T-helper 9 cell (primary cell): Measurements from ENCODE around the gene RNASEH2C.
"Not testable (repeated sequence)": the region's sequence is repeated elsewhere in the genome, so short reads cannot be mapped to it uniquely, and the experiment has no call there.

Source experiments
- DNase-seq: peaks from one replicate; pipeline ENCODE4 v3.0.0-alpha.2; 2020

RNASEH2C gene

GRCh38 chr11:65716774-65717405, 3.7 kb downstream of the RNASEH2C start:
- DNase-seq, result no peak

- no peak for DNase-seq
Measured at GRCh38 chr11:65716302-65716701, 4.3 kb downstream of the RNASEH2C start.

GRCh38 chr11:65714433-65714832, 6.2 kb downstream of the RNASEH2C start:
- no peak for DNase-seq

- DNase-seq, result no peak
Measured at GRCh38 chr11:65713212-65713969, 7.2 kb downstream of the RNASEH2C start.

GRCh38 chr11:65712633-65713076, 7.9 kb downstream of the RNASEH2C start:
- DNase-seq, result no peak

- peak; percentile 96 for DNase-seq
Measured at GRCh38 chr11:65711785-65712632, 8.6 kb downstream of the RNASEH2C start, which contains the start of gene KAT5. KAT5 (plus strand) TSS chr11:65712252; CDS start chr11:65712268, 16 bp downstream.

- no peak for DNase-seq
Measured at GRCh38 chr11:65710421-65710820, 10.2 kb downstream of the RNASEH2C start.

- no peak for DNase-seq
Measured at GRCh38 chr11:65709661-65710060, 10.9 kb downstream of the RNASEH2C start.

GRCh38 chr11:65708451-65708850, 12.1 kb downstream of the RNASEH2C start:
- no peak for DNase-seq

GRCh38 chr11:65707002-65707401, 13.6 kb downstream of the RNASEH2C start:
- not testable (repeated sequence) for DNase-seq

GRCh38 chr11:65706303-65706763, 14.3 kb downstream of the RNASEH2C start:
- DNase-seq, result peak; percentile 55

GRCh38 chr11:65703846-65704245, 16.8 kb downstream of the RNASEH2C start:
- DNase-seq, result no peak

GRCh38 chr11:65701686-65702085, 18.9 kb downstream of the RNASEH2C start:
- no peak for DNase-seq

GRCh38 chr11:65700399-65700798, 20.2 kb downstream of the RNASEH2C start:
- DNase-seq, result no peak

GRCh38 chr11:65699306-65699705, 21.3 kb downstream of the RNASEH2C start:
- DNase-seq, result no peak

- DNase-seq, result no peak
Measured at GRCh38 chr11:65698205-65698604, 22.4 kb downstream of the RNASEH2C start.

GRCh38 chr11:65696802-65697552, 23.6 kb downstream of the RNASEH2C start:
- no peak for DNase-seq

- DNase-seq, result no peak
Measured at GRCh38 chr11:65695459-65696241, 24.9 kb downstream of the RNASEH2C start.

- DNase-seq, result no peak
Measured at GRCh38 chr11:65692367-65692766, 28.2 kb downstream of the RNASEH2C start.

GRCh38 chr11:65691847-65692246, 28.8 kb downstream of the RNASEH2C start:
- DNase-seq, result not testable (repeated sequence)

- DNase-seq, result no peak
Measured at GRCh38 chr11:65685981-65686380, 34.6 kb downstream of the RNASEH2C start.
